ENCODE data around the gene ADAM12. TPM values are rescaled to one million over a fixed set of nuclear protein-coding genes. Genes with fewer than 3 reads are reported as not detected.

The ADAM12 gene
- total and polyA plus RNA-seq, 11 donors = 0.04 to 11.2 (median 0.82) TPM; not detected in 1

DNA sequence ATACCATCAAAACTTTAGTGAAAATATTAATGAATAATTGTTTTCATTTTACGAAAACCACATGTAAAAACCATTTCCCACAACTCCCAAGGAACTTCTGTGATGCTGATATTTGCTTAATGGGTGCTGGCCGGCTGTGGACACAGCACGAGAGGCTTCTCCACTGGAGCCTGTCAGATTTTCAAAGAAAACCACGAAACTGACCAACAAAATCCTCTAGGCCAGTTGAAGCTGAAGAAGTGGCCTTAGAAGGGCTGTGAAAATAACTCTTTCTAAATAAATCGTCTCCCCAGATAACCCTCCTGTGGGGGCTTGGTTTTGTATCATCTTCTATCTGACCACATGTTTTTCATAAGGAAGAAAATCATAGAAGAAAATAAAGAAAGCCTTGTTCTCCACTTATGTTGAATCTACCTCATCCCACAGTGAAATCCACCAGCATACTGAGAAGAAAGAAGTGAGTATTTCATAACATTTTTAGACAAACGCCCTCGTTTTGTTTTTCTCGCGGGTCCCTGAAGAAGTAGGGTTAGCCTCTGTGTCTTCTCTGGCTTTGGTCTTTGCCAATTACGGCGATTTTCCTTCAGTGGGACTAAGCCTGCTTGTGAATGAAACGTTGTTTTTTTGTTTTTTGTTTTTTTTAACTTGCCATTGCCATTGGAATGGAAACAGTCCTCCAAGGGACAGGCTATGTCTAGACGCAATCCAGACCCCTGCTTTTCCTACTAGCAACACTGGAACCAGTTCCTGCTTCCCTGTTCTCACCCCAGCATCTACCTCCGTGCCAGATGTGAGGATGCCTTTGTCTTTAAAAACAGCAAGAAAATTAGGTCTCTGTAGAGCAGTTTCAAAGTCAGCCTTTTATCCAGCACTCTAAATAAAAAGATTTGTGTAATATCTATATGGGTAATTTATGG is 123.9 kb downstream of the ADAM12 start:
- Histone ChIP-seq H3K4me1 (peaks cover 0 to 14% (median 0%) of the 10 kb centered on the region in 12 donors), H3K27me3 (no peaks in the 10 kb centered on the region), H3K36me3 (no peaks in the 10 kb centered on the region), H3K4me3 (no peak overlapping the region), H3K9me3 (peaks cover 0 to 11% (median 0%) of the 10 kb centered on the region in 12 donors), H3K27ac (peak overlapping the region in 4 of 12 donors; percentile 4 to 22 (median 16))
- intact Hi-C loops (cut with DNase I) = no loop called here
- DNase-seq (peak in 1 of 5 donors; percentile 17), ATAC-seq (peak in 3 of 4 donors; percentile 11 to 76 (median 62))
- TF ChIP-seq POLR2A (IDR thresholded peaks at IDR 0.05) = no peak
- TF ChIP-seq CTCF (IDR thresholded peaks at IDR 0.05) = no peak
- WGBS, 4 donors = 51 to 60% (median 54%) methylated on average over 14 of the region's 14 CpGs

GRCh38 chr10:126263006-126263676 is 125.1 kb downstream of the ADAM12 start:
- H3K9me3 ChIP-seq = peaks cover 0 to 11% (median 0%) of the 10 kb centered on the region in 12 donors
- peaks cover 0 to 14% (median 0%) of the 10 kb centered on the region in 12 donors for H3K4me1 ChIP-seq
- H3K4me3 ChIP-seq = no peak overlapping the region
- H3K36me3 ChIP-seq = no peaks in the 10 kb centered on the region
- H3K27me3 ChIP-seq = no peaks in the 10 kb centered on the region
- intact Hi-C loops (cut with DNase I) = no loop called here
- no peak for TF ChIP-seq CTCF (IDR thresholded peaks at IDR 0.05)
- TF ChIP-seq POLR2A (IDR thresholded peaks at IDR 0.05) = no peak
- peak in 1 of 4 donors; percentile 18 for ATAC-seq
- DNase-seq = no peak
- H3K27ac ChIP-seq = peak overlapping the region in 2 of 12 donors; percentile 31 to 48
- 51 to 64% (median 56%) methylated on average over 4 of the region's 4 CpGs for WGBS, 4 donors

GRCh38 chr10:126262233-126262838 is 125.9 kb downstream of the ADAM12 start:
- TF ChIP-seq CTCF (IDR thresholded peaks at IDR 0.05) (no peak), POLR2A (IDR thresholded peaks at IDR 0.05) (no peak)
- DNase-seq (no peak), ATAC-seq (no peak)
- Histone ChIP-seq H3K4me3 (no peak overlapping the region), H3K4me1 (peaks cover 0 to 14% (median 0%) of the 10 kb centered on the region in 12 donors), H3K9me3 (peaks cover 0 to 11% (median 0%) of the 10 kb centered on the region in 12 donors), H3K36me3 (no peaks in the 10 kb centered on the region), H3K27me3 (no peaks in the 10 kb centered on the region), H3K27ac (peak overlapping the region in 2 of 12 donors; percentile 31 to 48)
- WGBS, 4 donors = 50 to 60% (median 55%) methylated on average over 1 of the region's 1 CpG
- intact Hi-C loops (cut with DNase I) = no loop called here
